Measurements from ENCODE around the gene CSNK1G3.

DNA sequence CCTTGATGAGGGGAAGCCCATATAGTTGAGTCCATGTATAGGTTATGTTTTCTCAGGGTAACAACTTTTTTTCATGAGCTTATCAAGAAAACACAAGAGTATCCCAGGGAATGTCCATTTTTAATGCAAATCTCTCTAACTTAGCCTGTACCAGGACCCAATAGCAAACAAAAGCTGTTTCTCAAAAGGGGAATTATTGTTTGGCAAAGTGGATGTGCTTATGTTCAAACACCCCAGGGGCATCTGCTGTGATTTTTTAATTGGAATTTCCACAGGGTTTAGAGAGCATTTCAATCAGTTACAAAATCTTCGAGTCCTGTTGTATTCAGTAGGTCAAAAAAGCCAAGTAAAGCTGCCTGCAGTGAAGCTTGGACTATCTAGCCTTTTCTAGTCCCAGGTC lies 33.4 kb upstream of the CSNK1G3 start:
- TF ChIP-seq, protein P1, sequence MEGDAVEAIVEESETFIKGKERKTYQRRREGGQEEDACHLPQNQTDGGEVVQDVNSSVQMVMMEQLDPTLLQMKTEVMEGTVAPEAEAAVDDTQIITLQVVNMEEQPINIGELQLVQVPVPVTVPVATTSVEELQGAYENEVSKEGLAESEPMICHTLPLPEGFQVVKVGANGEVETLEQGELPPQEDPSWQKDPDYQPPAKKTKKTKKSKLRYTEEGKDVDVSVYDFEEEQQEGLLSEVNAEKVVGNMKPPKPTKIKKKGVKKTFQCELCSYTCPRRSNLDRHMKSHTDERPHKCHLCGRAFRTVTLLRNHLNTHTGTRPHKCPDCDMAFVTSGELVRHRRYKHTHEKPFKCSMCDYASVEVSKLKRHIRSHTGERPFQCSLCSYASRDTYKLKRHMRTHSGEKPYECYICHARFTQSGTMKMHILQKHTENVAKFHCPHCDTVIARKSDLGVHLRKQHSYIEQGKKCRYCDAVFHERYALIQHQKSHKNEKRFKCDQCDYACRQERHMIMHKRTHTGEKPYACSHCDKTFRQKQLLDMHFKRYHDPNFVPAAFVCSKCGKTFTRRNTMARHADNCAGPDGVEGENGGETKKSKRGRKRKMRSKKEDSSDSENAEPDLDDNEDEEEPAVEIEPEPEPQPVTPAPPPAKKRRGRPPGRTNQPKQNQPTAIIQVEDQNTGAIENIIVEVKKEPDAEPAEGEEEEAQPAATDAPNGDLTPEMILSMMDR (IDR thresholded peaks at IDR 0.05): no peak
- TF ChIP-seq POLR2A (IDR thresholded peaks at IDR 0.05): no peak

Measured in testis (tissue), 2 donors.